OCI-LY1 (cell line): ENCODE data around the gene RPL23.
A peak's percentile ranks its signal among the peaks of the same experiment; 100 is the strongest.

Experiments
- H2AFZ ChIP-seq: fragments of 200-600 bp; sonication (generic), shearing (Covaris generic); 2 replicates; pipeline ENCODE4 v1.6.0; 2014; ENCODE audit warnings: antibody characterized with exemption, mild to moderate bottlenecking, low read length
- H3F3A ChIP-seq: fragments of 200-600 bp; sonication (generic), shearing (Covaris generic); 2 replicates; pipeline ENCODE4 v1.6.0; 2014; ENCODE audit warnings: mild to moderate bottlenecking, antibody characterized with exemption, low read length, moderate library complexity; ENCODE audit not compliant: insufficient read depth
- H3K27ac ChIP-seq: fragments of 200-600 bp; sonication (generic); 2 replicates; pipeline ENCODE4 v1.5.1; 2014; ENCODE audit warnings: low read length, mixed run types, mild to moderate bottlenecking, low read depth; ENCODE audit not compliant: poor library complexity, severe bottlenecking
- H3K27me3 ChIP-seq: fragments of 200-600 bp; sonication (generic); 2 replicates; pipeline ENCODE4 v1.6.0; 2014; ENCODE audit warnings: antibody characterized with exemption, mild to moderate bottlenecking, low read length, moderate library complexity; ENCODE audit not compliant: insufficient read depth
- H3K36me3 ChIP-seq: fragments of 200-600 bp; sonication (generic); 2 replicates; pipeline ENCODE4 v1.6.1; 2014; ENCODE audit warnings: mild to moderate bottlenecking, antibody characterized with exemption, low read length, moderate library complexity, mixed read lengths; ENCODE audit not compliant: insufficient read depth
- H3K4me1 ChIP-seq: fragments of 200-600 bp; sonication (generic); 2 replicates; pipeline ENCODE4 v1.5.1; 2014; ENCODE audit warnings: mild to moderate bottlenecking, low read length, moderate library complexity; ENCODE audit not compliant: insufficient read depth, severe bottlenecking
- H3K4me2 ChIP-seq: fragments of 200-600 bp; sonication (generic), shearing (Covaris generic); 2 replicates; pipeline ENCODE4 v1.6.1; 2014; ENCODE audit warnings: low read length
- H3K4me3 ChIP-seq: fragments of 200-600 bp; sonication (generic); 2 replicates; pipeline ENCODE4 v1.5.1; 2014; ENCODE audit warnings: low read length, low read depth, mild to moderate bottlenecking, mixed read lengths; ENCODE audit not compliant: poor library complexity, severe bottlenecking
- H3K79me2 ChIP-seq: fragments of 200-600 bp; shearing (Covaris generic); 2 replicates; pipeline ENCODE4 v1.6.1; 2016; ENCODE audit warnings: mixed run types, low read length, mixed read lengths; ENCODE audit not compliant: insufficient read depth
- H3K9ac ChIP-seq: fragments of 200-600 bp; sonication (generic), shearing (Covaris generic); 2 replicates; pipeline ENCODE4 v1.6.1; 2014; ENCODE audit warnings: mild to moderate bottlenecking, low read length, mixed read lengths
- H3K9me2 ChIP-seq: fragments of 200-600 bp; sonication (generic), shearing (Covaris generic); 2 replicates; pipeline ENCODE4 v1.6.1; 2014; ENCODE audit warnings: low read depth, mild to moderate bottlenecking, low read length, mixed read lengths
- H3K9me3 ChIP-seq: fragments of 200-600 bp; shearing (Covaris generic); 2 replicates; pipeline ENCODE4 v1.6.1; 2014; ENCODE audit warnings: low read length, mixed read lengths
- H4K20me1 ChIP-seq: fragments of 200-600 bp; sonication (generic), shearing (Covaris generic); 2 replicates; pipeline ENCODE4 v1.6.0; 2016; ENCODE audit warnings: mild to moderate bottlenecking, low read length; ENCODE audit not compliant: insufficient read depth
- EZH2 ChIP-seq: fragments of 200-600 bp; sonication (generic), shearing (Covaris generic); IDR thresholded peaks from 2 replicates; pipeline ENCODE4 v1.8.0; 2017; ENCODE audit warnings: borderline replicate concordance, mixed run types, mild to moderate bottlenecking, antibody characterized with exemption, low read length, moderate library complexity, mixed read lengths
- TF ChIP-seq, protein P1 (sequence below): fragments of 200-600 bp; sonication (generic), shearing (Covaris generic); IDR thresholded peaks from 2 replicates; pipeline ENCODE4 v1.5.1; 2017; ENCODE audit warnings: mild to moderate bottlenecking, antibody characterized with exemption, low read length, moderate library complexity, mixed read lengths

The RPL23 gene

DNA sequence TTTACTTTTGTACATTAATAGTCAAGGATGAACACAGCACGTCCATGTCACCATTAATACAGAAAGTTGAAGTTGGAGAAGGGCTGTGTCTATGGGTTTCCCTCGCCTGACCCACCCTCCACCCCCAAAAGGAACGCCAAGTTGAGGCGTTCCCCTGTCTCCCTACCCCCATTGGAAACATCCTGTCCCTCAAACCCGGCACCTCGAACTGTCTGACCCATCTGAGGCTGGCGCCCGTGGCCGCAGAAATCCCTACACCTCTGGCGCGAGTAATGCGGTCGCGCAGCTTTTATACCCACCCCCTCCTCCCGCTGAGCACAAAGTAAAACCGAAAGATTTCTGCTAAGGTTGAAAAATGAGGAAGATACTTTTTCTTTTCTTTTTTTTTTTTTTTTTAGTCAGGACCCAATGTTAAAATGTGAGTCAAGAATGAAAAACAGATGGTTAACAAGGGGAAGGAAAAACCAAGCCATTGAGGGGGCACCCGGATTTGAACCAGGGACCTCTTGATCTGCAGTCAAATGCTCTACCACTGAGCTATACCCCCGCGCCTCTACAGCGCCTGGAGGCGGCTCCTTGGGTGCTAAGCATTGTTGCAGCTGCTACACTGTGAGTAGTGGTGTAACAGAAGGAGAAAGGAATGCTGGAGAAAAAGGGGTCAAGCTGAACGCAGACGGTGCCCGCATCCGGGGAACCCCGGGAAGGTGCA lies 15.4 kb upstream of the RPL23 start:
- H3F3A ChIP-seq, result peaks cover 5% of the 10 kb centered on the region; the same call in 1 of the 2 replicates
- TF ChIP-seq, protein P1, sequence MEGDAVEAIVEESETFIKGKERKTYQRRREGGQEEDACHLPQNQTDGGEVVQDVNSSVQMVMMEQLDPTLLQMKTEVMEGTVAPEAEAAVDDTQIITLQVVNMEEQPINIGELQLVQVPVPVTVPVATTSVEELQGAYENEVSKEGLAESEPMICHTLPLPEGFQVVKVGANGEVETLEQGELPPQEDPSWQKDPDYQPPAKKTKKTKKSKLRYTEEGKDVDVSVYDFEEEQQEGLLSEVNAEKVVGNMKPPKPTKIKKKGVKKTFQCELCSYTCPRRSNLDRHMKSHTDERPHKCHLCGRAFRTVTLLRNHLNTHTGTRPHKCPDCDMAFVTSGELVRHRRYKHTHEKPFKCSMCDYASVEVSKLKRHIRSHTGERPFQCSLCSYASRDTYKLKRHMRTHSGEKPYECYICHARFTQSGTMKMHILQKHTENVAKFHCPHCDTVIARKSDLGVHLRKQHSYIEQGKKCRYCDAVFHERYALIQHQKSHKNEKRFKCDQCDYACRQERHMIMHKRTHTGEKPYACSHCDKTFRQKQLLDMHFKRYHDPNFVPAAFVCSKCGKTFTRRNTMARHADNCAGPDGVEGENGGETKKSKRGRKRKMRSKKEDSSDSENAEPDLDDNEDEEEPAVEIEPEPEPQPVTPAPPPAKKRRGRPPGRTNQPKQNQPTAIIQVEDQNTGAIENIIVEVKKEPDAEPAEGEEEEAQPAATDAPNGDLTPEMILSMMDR, result peak; percentile 62; the same call in 1 of the 2 replicates
- no peak for TF ChIP-seq EZH2

DNA sequence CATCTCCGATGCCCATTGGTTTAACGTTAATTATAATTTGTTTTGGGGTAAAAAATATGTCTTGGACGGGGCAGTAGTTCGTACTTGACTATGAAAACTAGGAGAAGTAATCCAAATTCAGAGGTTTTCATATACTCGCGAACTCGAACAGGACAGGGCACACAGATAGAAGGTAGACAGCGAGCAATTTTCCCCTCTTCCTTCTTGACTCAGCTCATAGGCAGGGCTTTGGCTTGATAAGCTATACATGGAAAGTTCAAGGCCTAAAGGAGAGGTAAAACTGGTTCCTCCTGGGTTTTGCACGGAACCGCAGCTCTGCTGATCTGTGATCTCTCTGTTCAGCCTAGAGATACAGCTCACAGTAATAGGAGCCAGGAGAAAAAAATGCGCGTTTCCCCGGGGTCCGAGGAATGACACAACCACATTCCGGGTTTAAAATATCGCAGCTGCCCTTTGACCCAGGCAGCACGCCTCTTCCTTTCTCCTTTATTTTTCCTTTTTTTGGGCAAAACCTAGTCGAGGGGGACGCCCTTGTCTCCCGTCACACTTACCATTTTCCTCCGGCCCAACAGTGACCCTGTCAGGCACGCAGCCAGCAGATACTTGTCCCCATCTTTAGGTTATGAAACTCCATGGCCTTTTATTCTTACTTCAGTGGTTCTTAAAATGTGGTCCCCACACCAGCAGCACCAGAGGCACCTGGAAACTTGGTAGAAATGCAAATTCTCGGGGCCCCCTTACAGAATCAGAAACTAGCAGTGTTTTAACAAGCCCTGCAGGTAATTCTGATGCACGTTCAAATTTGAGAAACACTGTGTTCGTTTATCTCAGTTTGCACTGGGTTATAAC lies 14.7 kb upstream of the RPL23 start:
- peaks cover 4% of the 10 kb centered on the region; the same call in 1 of the 2 replicates for H3K36me3 ChIP-seq
- peaks cover 24% of the 10 kb centered on the region for H3K79me2 ChIP-seq
- H3K9ac ChIP-seq, result peak overlapping the region; percentile 91
- peak overlapping the region; percentile 95 for H3K27ac ChIP-seq
- H3K27me3 ChIP-seq, result no peaks in the 10 kb centered on the region
- H3F3A ChIP-seq, result peaks cover 5% of the 10 kb centered on the region; the same call in 1 of the 2 replicates
- H3K4me1 ChIP-seq, result peaks cover 46% of the 10 kb centered on the region
- peak overlapping the region; percentile 83 for H3K4me2 ChIP-seq
- H3K9me2 ChIP-seq, result no peaks in the 10 kb centered on the region
- H3K9me3 ChIP-seq, result no peaks in the 10 kb centered on the region
- no peaks in the 10 kb centered on the region for H4K20me1 ChIP-seq
- no peak for TF ChIP-seq EZH2
- TF ChIP-seq, protein P1, result no peak
- H3K4me3 ChIP-seq, result peak overlapping the region; percentile 93
- H2AFZ ChIP-seq, result no peak overlapping the region

More for the DNA sequence above, 15.4 kb upstream of the RPL23 start:
- H3K79me2 ChIP-seq, result peaks cover 32% of the 10 kb centered on the region
- H3K27ac ChIP-seq, result peak overlapping the region; percentile 95
- peaks cover 4% of the 10 kb centered on the region; the same call in 1 of the 2 replicates for H3K36me3 ChIP-seq
- H3K9me2 ChIP-seq, result no peaks in the 10 kb centered on the region
- H3K9me3 ChIP-seq, result no peaks in the 10 kb centered on the region
- peak overlapping the region; percentile 83 for H3K4me2 ChIP-seq
- H3K27me3 ChIP-seq, result no peaks in the 10 kb centered on the region
- no peaks in the 10 kb centered on the region for H4K20me1 ChIP-seq
- no peak overlapping the region for H2AFZ ChIP-seq
- peak overlapping the region; percentile 93 for H3K4me3 ChIP-seq
- H3K9ac ChIP-seq, result peak overlapping the region; percentile 91
- peaks cover 46% of the 10 kb centered on the region for H3K4me1 ChIP-seq

DNA sequence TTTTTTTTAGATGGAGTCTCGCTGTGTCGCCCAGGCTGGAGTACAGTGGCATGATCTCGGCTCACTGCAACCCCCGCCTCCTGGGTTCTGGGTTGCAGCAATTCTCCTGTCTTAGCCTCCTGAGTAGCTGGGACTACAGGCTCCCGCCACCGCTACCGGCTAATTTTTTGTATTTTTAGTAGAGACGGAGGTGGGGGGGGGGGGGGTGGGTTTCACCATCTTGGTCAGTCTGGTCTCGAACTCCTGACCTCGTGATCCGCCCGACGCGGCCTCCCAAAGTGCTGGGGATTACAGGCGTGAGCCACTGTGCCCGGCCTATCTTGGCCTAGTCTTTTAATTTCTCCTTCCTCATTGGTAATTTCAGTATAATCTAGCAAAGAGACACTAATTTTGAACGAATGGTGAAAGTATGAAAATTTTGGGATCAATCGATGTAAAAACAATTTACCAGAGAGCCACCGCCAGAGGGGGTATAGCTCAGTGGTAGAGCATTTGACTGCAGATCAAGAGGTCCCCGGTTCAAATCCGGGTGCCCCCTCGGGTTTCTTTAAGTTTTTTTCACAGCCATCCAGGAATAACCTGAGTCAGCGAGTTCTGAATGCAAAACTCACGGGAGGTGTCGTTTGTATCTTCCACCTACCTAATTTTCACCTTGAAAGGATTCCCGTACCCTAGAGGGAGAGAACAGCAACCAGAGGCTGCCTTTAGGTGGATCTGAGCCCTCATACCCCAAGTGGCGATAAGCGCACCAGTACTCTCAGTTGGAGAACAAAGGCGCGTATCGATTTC lies 13.9 kb upstream of the RPL23 start:
- H3K4me1 ChIP-seq, result peaks cover 41% of the 10 kb centered on the region
- no peaks in the 10 kb centered on the region for H3K9me2 ChIP-seq
- H4K20me1 ChIP-seq, result no peaks in the 10 kb centered on the region
- peak overlapping the region; percentile 91 for H3K9ac ChIP-seq
- H3K27me3 ChIP-seq, result no peaks in the 10 kb centered on the region
- H3F3A ChIP-seq, result peaks cover 5% of the 10 kb centered on the region; the same call in 1 of the 2 replicates
- H3K79me2 ChIP-seq, result peaks cover 16% of the 10 kb centered on the region
- peak overlapping the region; percentile 95 for H3K27ac ChIP-seq
- no peaks in the 10 kb centered on the region for H3K9me3 ChIP-seq
- TF ChIP-seq EZH2, result no peak
- TF ChIP-seq, protein P1, result peak; percentile 20; the same call in 1 of the 2 replicates
- no peak overlapping the region for H2AFZ ChIP-seq
- H3K4me3 ChIP-seq, result peak overlapping the region; percentile 93
- H3K4me2 ChIP-seq, result peak overlapping the region; percentile 83
- peaks cover 4% of the 10 kb centered on the region; the same call in 1 of the 2 replicates for H3K36me3 ChIP-seq
